MCF 10A (cell line): ENCODE results near the gene NUP210L. TPM values are rescaled to one million over a fixed set of nuclear protein-coding genes. Genes with fewer than 3 reads are reported as not detected.

ENCODE experiments used
- BruUV-seq: library from RNA; stranded (reverse); fragments of 400-500 nt; replicated peaks from 2 replicates; lab custom pipeline; 2021; lab: Mats Ljungman, UMichigan
- CTCF ChIA-PET: fragments of 300-600 bp; sonication (Branson Sonifier 250); formaldehyde crosslinking; extraction: SDS; loops from one replicate; lab custom pipeline; 2021; ENCODE audit warnings: antibody characterized with exemption, inconsistent platforms; lab: Yijun Ruan, JAX
- POLR2A ChIA-PET: fragments of 300-600, 350-650 bp; sonication (Branson Sonifier 250); formaldehyde crosslinking; extraction: SDS; loops from one replicate; lab custom pipeline; 2020; ENCODE audit warnings: antibody characterized with exemption, inconsistent platforms; lab: Yijun Ruan, JAX
- DNase-seq: peaks from one replicate; pipeline ENCODE4 v3.0.0-alpha.2; 2018; ENCODE audit not compliant: unreplicated experiment
- H3K27ac Mint-ChIP-seq: one replicate; pipeline ENCODE4 v1.8.0; 2022; ENCODE audit warnings: mild to moderate bottlenecking, low read depth, mixed read lengths; ENCODE audit not compliant: unreplicated experiment
- H3K27me3 Mint-ChIP-seq: one replicate; pipeline ENCODE4 v1.8.0; 2022; ENCODE audit warnings: mixed read lengths; ENCODE audit not compliant: insufficient read depth, unreplicated experiment
- H3K36me3 Mint-ChIP-seq: one replicate; pipeline ENCODE4 v1.8.0; 2022; ENCODE audit warnings: mild to moderate bottlenecking, moderate library complexity, mixed read lengths; ENCODE audit not compliant: insufficient read depth, unreplicated experiment
- H3K4me1 Mint-ChIP-seq: one replicate; pipeline ENCODE4 v1.8.0; 2022; ENCODE audit warnings: mixed read lengths; ENCODE audit not compliant: insufficient read depth, unreplicated experiment
- H3K4me3 Mint-ChIP-seq: one replicate; pipeline ENCODE4 v1.8.0; 2022; ENCODE audit warnings: mild to moderate bottlenecking, moderate library complexity, mixed read lengths; ENCODE audit not compliant: unreplicated experiment
- H3K9me3 Mint-ChIP-seq: one replicate; pipeline ENCODE4 v1.8.0; 2022; ENCODE audit warnings: mixed read lengths; ENCODE audit not compliant: unreplicated experiment
- CTCF ChIP-seq: fragments of 200-600 bp; IDR thresholded peaks from one replicate; pipeline ENCODE4 v1.8.0; 2022; ENCODE audit warnings: antibody characterized with exemption, mild to moderate bottlenecking; ENCODE audit not compliant: unreplicated experiment
- intact Hi-C: fragments of 100-400 bp; cut with micrococcal nuclease; formaldehyde crosslinking; loops from 2 replicates; pipeline ENCODE4 v1.14.1; 2022
- total RNA-seq: library from RNA; stranded (reverse); gene quantifications from 2 replicates; pipeline ENCODE4 v1.2.3, GENCODE V29; 2022

Gene NUP210L
- total RNA-seq, 1 experiment from 2014 or later, result 0.05 TPM

DNA sequence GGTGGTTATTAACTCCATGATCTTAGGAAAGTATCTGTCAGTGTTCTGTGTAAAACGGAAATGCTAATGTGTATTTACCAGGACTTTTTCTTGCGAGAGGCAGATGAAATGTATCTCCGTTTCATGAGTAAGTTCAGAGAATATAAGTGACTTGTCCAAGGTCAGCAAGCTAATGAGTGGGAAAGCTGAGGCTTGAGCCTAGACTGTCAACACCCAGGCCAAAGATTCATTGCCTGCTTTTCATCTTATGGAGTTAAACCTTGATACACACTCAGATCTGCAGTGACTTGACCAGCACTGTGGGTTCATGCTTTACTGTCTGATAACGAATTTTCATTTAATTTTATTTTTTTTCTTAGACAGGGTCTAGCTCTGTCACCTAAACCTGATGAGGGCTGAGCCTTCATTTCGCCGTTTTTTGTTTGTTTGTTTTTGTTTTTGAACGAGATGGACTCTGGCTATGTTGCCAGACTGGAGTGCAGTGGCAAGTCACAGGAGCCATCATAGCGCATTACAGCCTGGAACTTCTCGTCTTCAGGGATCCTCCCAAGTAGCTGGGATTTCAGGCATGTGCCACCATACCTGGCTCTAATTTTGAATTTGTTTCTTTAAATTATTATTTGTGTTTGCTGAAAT, 176.5 kb downstream of the NUP210L start:
- intact Hi-C loops, result no loop called here
- Mint-ChIP-seq H3K27me3 (no peaks in the 10 kb centered on the region), H3K4me1 (peaks cover 23% of the 10 kb centered on the region), H3K9me3 (no peaks in the 10 kb centered on the region), H3K27ac (peak overlapping the region; percentile 96), H3K4me3 (peak overlapping the region; percentile 98), H3K36me3 (peaks cover 55% of the 10 kb centered on the region)
- TF ChIP-seq CTCF, result no peak
- ChIA-PET POLR2A (interaction anchor here (0.7 to 9.6 kb wide), 30 partner anchors 12 to 1151 kb away, joined by 3 to 647 read pairs (median 5); partner anchors contain the start of genes CHTOP, CREB3L4, CRTC2 and DENND4B), CTCF (interaction anchor here (0.6 to 5.2 kb wide), 16 partner anchors 10 to 1499 kb away, joined by 3 to 64 read pairs (median 4); partner anchors contain the start of genes CREB3L4, DENND4B, GATAD2B and RAB13)
- no peak for DNase-seq
- no TSS peak for BruUV-seq

GRCh38 chr1:153977250-153978240, 177.3 kb downstream of the NUP210L start, which contains the start of gene JTB:
TSS of gene JTB (minus strand) at chr1:153977674. CDS start at chr1:153977252, 422 bp downstream.
- peak; percentile 93 for DNase-seq
- Mint-ChIP-seq H3K4me3 (peak within 1 kb of the TSS; percentile 98), H3K9me3 (no peaks in the 10 kb centered on the region), H3K27me3 (no peaks in the 10 kb centered on the region), H3K27ac (peak within 1 kb of the TSS; percentile 96), H3K4me1 (peaks cover 23% of the 10 kb centered on the region), H3K36me3 (peaks cover 63% of the 10 kb centered on the region)
- BruUV-seq, result TSS peak; percentile 62
- POLR2A ChIA-PET, result interaction anchor here (0.6 to 9.6 kb wide), 51 partner anchors 13 to 1152 kb away, joined by 3 to 647 read pairs (median 4); partner anchors contain the start of genes CHTOP, CREB3L4, CRTC2 and DENND4B
- TF ChIP-seq CTCF, result no peak
- CTCF ChIA-PET, result interaction anchor here (0.6 to 5.2 kb wide), 16 partner anchors 11 to 1498 kb away, joined by 3 to 64 read pairs (median 5); partner anchors contain the start of genes CREB3L4, DENND4B, GATAD2B and RAB13
- intact Hi-C loops, result no loop called here

GRCh38 chr1:153976819-153977249, 178.0 kb downstream of the NUP210L start:
- ChIA-PET POLR2A (interaction anchor here (0.5 to 9.6 kb wide), 41 partner anchors 14 to 1149 kb away, joined by 3 to 647 read pairs (median 4); partner anchors contain the start of genes CHTOP, CREB3L4, CRTC2 and DENND4B), CTCF (interaction anchor here (0.6 to 5.2 kb wide), 7 partner anchors 10 to 1019 kb away, joined by 3 to 64 read pairs (median 6); partner anchors contain the start of genes CREB3L4, RAB13 and RPS27)
- no TSS peak for BruUV-seq
- Mint-ChIP-seq H3K9me3 (no peaks in the 10 kb centered on the region), H3K4me1 (peaks cover 23% of the 10 kb centered on the region), H3K27me3 (no peaks in the 10 kb centered on the region), H3K4me3 (peak overlapping the region; percentile 98), H3K36me3 (peaks cover 64% of the 10 kb centered on the region), H3K27ac (peak overlapping the region; percentile 96)
- intact Hi-C loops, result no loop called here
- DNase-seq, result peak; percentile 26
- no peak for TF ChIP-seq CTCF
